NT2/D1 (cell line): ENCODE measurements around the gene MYO1G.

Experiments used
- SUZ12 ChIP-seq: IDR thresholded peaks from 2 replicates; pipeline ENCODE4 v1.6.1; 2011; ENCODE audit not compliant: insufficient read length, insufficient read depth; ENCODE audit errors: extremely low read depth
- YY1 ChIP-seq: IDR thresholded peaks from 2 replicates; pipeline ENCODE4 v1.6.1; 2011; ENCODE audit not compliant: insufficient read length, insufficient read depth
- ZNF274 ChIP-seq: IDR thresholded peaks from 2 replicates; pipeline ENCODE4 v1.6.1; 2011; ENCODE audit warnings: mild to moderate bottlenecking, low read depth, low read length

DNA sequence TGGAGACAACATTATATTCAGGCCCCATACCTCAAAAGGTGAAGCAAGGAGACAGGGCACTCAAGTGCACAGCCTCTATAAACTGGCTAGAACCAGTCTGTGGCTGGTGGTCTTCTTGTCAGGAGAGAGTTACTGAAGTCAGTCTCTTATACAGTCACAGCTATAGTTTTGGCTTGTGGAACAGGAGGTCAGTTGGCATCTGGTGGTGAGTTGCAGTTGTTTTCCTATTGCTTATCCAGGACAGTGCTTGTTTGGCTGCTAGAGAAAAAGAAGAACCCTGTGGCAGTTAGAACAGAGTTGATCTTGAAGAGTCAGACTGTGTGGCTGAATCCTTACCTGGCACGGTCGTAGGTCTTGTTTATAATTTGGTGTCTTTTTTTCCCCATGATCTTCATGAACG is 38.4 kb upstream of the MYO1G start:
- no peak for TF ChIP-seq YY1
- no peak for TF ChIP-seq ZNF274
- TF ChIP-seq SUZ12: no peak
